ENCODE measurements around the gene PAPOLB.

The PAPOLB gene

GRCh38 chr7:4883372-4884144, 21.7 kb upstream of the PAPOLB start, which contains the start of gene RADIL:
Gene RADIL, minus strand, starts transcription at chr7:4883716. Its CDS starts 5,577 bp downstream, at chr7:4878139.
- Mint-ChIP-seq H3K4me1 (ENCODE audit: low read depth) (peaks cover 9% of the 10 kb centered on the region), H3K9me3 (no peaks in the 10 kb centered on the region), H3K27me3 (peaks cover 33% of the 10 kb centered on the region), H3K36me3 (ENCODE audit: low read depth) (no peaks in the 10 kb centered on the region), H3K4me3 (peak within 1 kb of the TSS; percentile 65), H3K27ac (no peak within 1 kb of the TSS)

GRCh38 chr7:4883033-4883371, 21.2 kb upstream of the PAPOLB start:
- Mint-ChIP-seq H3K27ac (no peak overlapping the region), H3K27me3 (peaks cover 33% of the 10 kb centered on the region), H3K9me3 (no peaks in the 10 kb centered on the region), H3K4me3 (peak overlapping the region; percentile 65), H3K4me1 (ENCODE audit: low read depth) (peaks cover 9% of the 10 kb centered on the region), H3K36me3 (ENCODE audit: low read depth) (no peaks in the 10 kb centered on the region)

GRCh38 chr7:4882169-4883032, 20.6 kb upstream of the PAPOLB start:
- no peaks in the 10 kb centered on the region for H3K9me3 Mint-ChIP-seq
- H3K4me3 Mint-ChIP-seq, result peak overlapping the region; percentile 65
- H3K36me3 Mint-ChIP-seq (ENCODE audit: low read depth), result no peaks in the 10 kb centered on the region
- H3K27me3 Mint-ChIP-seq, result peaks cover 31% of the 10 kb centered on the region
- H3K27ac Mint-ChIP-seq, result no peak overlapping the region
- H3K4me1 Mint-ChIP-seq (ENCODE audit: low read depth), result peaks cover 9% of the 10 kb centered on the region

GRCh38 chr7:4880218-4880617, 18.4 kb upstream of the PAPOLB start:
- Mint-ChIP-seq H3K4me1 (ENCODE audit: low read depth) (peaks cover 9% of the 10 kb centered on the region), H3K9me3 (no peaks in the 10 kb centered on the region), H3K27me3 (peaks cover 30% of the 10 kb centered on the region), H3K4me3 (no peak overlapping the region), H3K36me3 (ENCODE audit: low read depth) (no peaks in the 10 kb centered on the region), H3K27ac (no peak overlapping the region)

- no peaks in the 10 kb centered on the region for H3K36me3 Mint-ChIP-seq (ENCODE audit: low read depth)
- H3K27ac Mint-ChIP-seq, result no peak overlapping the region
- H3K4me1 Mint-ChIP-seq (ENCODE audit: low read depth), result peaks cover 9% of the 10 kb centered on the region
- no peak overlapping the region for H3K4me3 Mint-ChIP-seq
- peaks cover 29% of the 10 kb centered on the region for H3K27me3 Mint-ChIP-seq
- H3K9me3 Mint-ChIP-seq, result no peaks in the 10 kb centered on the region
Measured at GRCh38 chr7:4879396-4880081, 17.7 kb upstream of the PAPOLB start.

GRCh38 chr7:4878336-4879335, 16.8 kb upstream of the PAPOLB start:
- Mint-ChIP-seq H3K4me1 (ENCODE audit: low read depth) (peaks cover 9% of the 10 kb centered on the region), H3K9me3 (no peaks in the 10 kb centered on the region), H3K27me3 (peaks cover 24% of the 10 kb centered on the region), H3K36me3 (ENCODE audit: low read depth) (no peaks in the 10 kb centered on the region), H3K4me3 (no peak overlapping the region), H3K27ac (no peak overlapping the region)

GRCh38 chr7:4876586-4876985, 14.8 kb upstream of the PAPOLB start:
- Mint-ChIP-seq H3K36me3 (ENCODE audit: low read depth) (no peaks in the 10 kb centered on the region), H3K27ac (no peak overlapping the region), H3K4me1 (ENCODE audit: low read depth) (no peaks in the 10 kb centered on the region), H3K9me3 (no peaks in the 10 kb centered on the region), H3K27me3 (peaks cover 11% of the 10 kb centered on the region), H3K4me3 (no peak overlapping the region)

- H3K4me1 Mint-ChIP-seq (ENCODE audit: low read depth), result no peaks in the 10 kb centered on the region
- no peak overlapping the region for H3K4me3 Mint-ChIP-seq
- H3K27ac Mint-ChIP-seq, result no peak overlapping the region
- H3K36me3 Mint-ChIP-seq (ENCODE audit: low read depth), result no peaks in the 10 kb centered on the region
- H3K9me3 Mint-ChIP-seq, result no peaks in the 10 kb centered on the region
- H3K27me3 Mint-ChIP-seq, result peaks cover 14% of the 10 kb centered on the region
Measured at GRCh38 chr7:4875391-4875790, 13.6 kb upstream of the PAPOLB start.

GRCh38 chr7:4873071-4873944, 11.5 kb upstream of the PAPOLB start:
- Mint-ChIP-seq H3K36me3 (ENCODE audit: low read depth) (no peaks in the 10 kb centered on the region), H3K4me3 (no peak overlapping the region), H3K4me1 (ENCODE audit: low read depth) (no peaks in the 10 kb centered on the region), H3K9me3 (no peaks in the 10 kb centered on the region), H3K27ac (no peak overlapping the region), H3K27me3 (peaks cover 19% of the 10 kb centered on the region)

- Mint-ChIP-seq H3K27me3 (peaks cover 17% of the 10 kb centered on the region), H3K36me3 (ENCODE audit: low read depth) (no peaks in the 10 kb centered on the region), H3K9me3 (no peaks in the 10 kb centered on the region), H3K27ac (no peak overlapping the region), H3K4me3 (no peak overlapping the region), H3K4me1 (ENCODE audit: low read depth) (no peaks in the 10 kb centered on the region)
Measured at GRCh38 chr7:4871930-4872675, 10.3 kb upstream of the PAPOLB start.

- H3K4me1 Mint-ChIP-seq (ENCODE audit: low read depth), result no peaks in the 10 kb centered on the region
- no peak overlapping the region for H3K27ac Mint-ChIP-seq
- no peaks in the 10 kb centered on the region for H3K9me3 Mint-ChIP-seq
- peaks cover 15% of the 10 kb centered on the region for H3K27me3 Mint-ChIP-seq
- no peaks in the 10 kb centered on the region for H3K36me3 Mint-ChIP-seq (ENCODE audit: low read depth)
- no peak overlapping the region for H3K4me3 Mint-ChIP-seq
Measured at GRCh38 chr7:4871056-4871680, 9.3 kb upstream of the PAPOLB start.

- no peak overlapping the region for H3K4me3 Mint-ChIP-seq
- peaks cover 37% of the 10 kb centered on the region for H3K27me3 Mint-ChIP-seq
- H3K4me1 Mint-ChIP-seq (ENCODE audit: low read depth), result no peaks in the 10 kb centered on the region
- no peaks in the 10 kb centered on the region for H3K36me3 Mint-ChIP-seq (ENCODE audit: low read depth)
- H3K9me3 Mint-ChIP-seq, result peaks cover 6% of the 10 kb centered on the region
- H3K27ac Mint-ChIP-seq, result no peak overlapping the region
Measured at GRCh38 chr7:4868493-4868892, 6.7 kb upstream of the PAPOLB start.

All from stimulated activated naive CD8-positive, alpha-beta T cell treated with anti-CD3 and anti-CD28 coated beads, Interleukin-15, Interleukin-2, amounts not matched to agents 100 ng/mL and 50 ng/mL, for 24 hours (primary cell).